Neural cell (in vitro differentiated cells): ENCODE results near the gene PLPPR5. TPM values are rescaled to one million over a fixed set of nuclear protein-coding genes. Genes with fewer than 3 reads are reported as not detected.

Source experiments
- H2AFZ ChIP-seq: fragments of 200-600, 300-800 bp; sonication (generic), shearing (Covaris generic); 2 replicates; pipeline ENCODE4 v1.6.0; 2014; ENCODE audit warnings: low read depth, mild to moderate bottlenecking, antibody characterized with exemption, low read length, moderate library complexity
- H3F3A ChIP-seq: fragments of 200-600 bp; shearing (Covaris generic); 2 replicates; pipeline ENCODE4 v1.6.1; 2016; ENCODE audit warnings: mild to moderate bottlenecking, moderate library complexity, mixed read lengths, antibody characterized with exemption, low read length; ENCODE audit not compliant: insufficient read depth, poor library complexity, severe bottlenecking
- H3K27ac ChIP-seq: fragments of 200-600, 300-800 bp; sonication (generic), shearing (Covaris generic); 2 replicates; pipeline ENCODE4 v1.5.1; 2014; ENCODE audit warnings: mild to moderate bottlenecking, low read length, moderate library complexity
- H3K27me3 ChIP-seq: fragments of 300-800, 200-600 bp; sonication (generic), shearing (Covaris generic); 2 replicates; pipeline ENCODE4 v1.6.0; 2014; ENCODE audit warnings: mild to moderate bottlenecking, low read depth, low read length, moderate library complexity; ENCODE audit not compliant: insufficient read depth
- H3K36me3 ChIP-seq: fragments of 300-800, 200-600 bp; sonication (generic), shearing (Covaris generic); 2 replicates; pipeline ENCODE4 v1.5.1; 2014; ENCODE audit warnings: mild to moderate bottlenecking, antibody characterized with exemption, low read length, moderate library complexity; ENCODE audit not compliant: insufficient read depth
- H3K4me2 ChIP-seq: fragments of 300-800, 200-600 bp; sonication (generic), shearing (Covaris generic); 2 replicates; pipeline ENCODE4 v1.6.0; 2014; ENCODE audit warnings: mild to moderate bottlenecking, low read length
- H3K4me3 ChIP-seq: fragments of 300-800, 200-600 bp; sonication (generic), shearing (Covaris generic); 2 replicates; pipeline ENCODE4 v1.5.1; 2014; ENCODE audit warnings: mild to moderate bottlenecking, low read length, moderate library complexity
- H3K79me2 ChIP-seq: fragments of 200-600 bp; shearing (Covaris generic); replicated peaks from 2 replicates; pipeline ENCODE4 v1.6.0; 2014; ENCODE audit warnings: mild to moderate bottlenecking, low read length, moderate library complexity; ENCODE audit not compliant: insufficient read depth
- H3K9ac ChIP-seq: fragments of 300-800, 200-600 bp; sonication (generic), shearing (Covaris generic); 2 replicates; pipeline ENCODE4 v1.6.1; 2016; ENCODE audit warnings: mild to moderate bottlenecking, low read length, mixed read lengths
- H3K9me2 ChIP-seq: fragments of 200-600 bp; shearing (Covaris generic); 2 replicates; pipeline ENCODE4 v1.6.1; 2016; ENCODE audit warnings: mild to moderate bottlenecking, low read length, mixed read lengths; ENCODE audit not compliant: insufficient read depth
- H3K9me3 ChIP-seq: fragments of 200-600, 300-800 bp; sonication (generic), shearing (Covaris generic); 2 replicates; pipeline ENCODE4 v1.6.1; 2016; ENCODE audit warnings: mild to moderate bottlenecking, mixed run types, low read length, moderate library complexity, mixed read lengths
- H4K20me1 ChIP-seq: fragments of 200-600 bp; shearing (Covaris generic); 2 replicates; pipeline ENCODE4 v1.6.1; 2016; ENCODE audit warnings: mild to moderate bottlenecking, mixed run types; ENCODE audit not compliant: insufficient read depth
- CTCF ChIP-seq: fragments of 450-650 bp; IDR thresholded peaks from 2 replicates; pipeline ENCODE4 v1.5.1; 2014; ENCODE audit warnings: antibody characterized with exemption, mild to moderate bottlenecking, moderate library complexity; ENCODE audit not compliant: poor library complexity, severe bottlenecking
- EP300 ChIP-seq: fragments of 450-650 bp; conservative IDR thresholded peaks from 2 replicates; pipeline ENCODE4 v1.6.1; 2014; ENCODE audit warnings: antibody characterized with exemption, mild to moderate bottlenecking, moderate library complexity; ENCODE audit not compliant: poor library complexity, severe bottlenecking
- EZH2 ChIP-seq: fragments of 200-600, 300-800 bp; shearing (Covaris generic), sonication (generic); IDR thresholded peaks from 2 replicates; pipeline ENCODE4 v1.6.1; 2014; ENCODE audit warnings: antibody characterized with exemption, low read length, borderline replicate concordance, mild to moderate bottlenecking; ENCODE audit not compliant: insufficient read depth, poor library complexity, severe bottlenecking
- MXI1 ChIP-seq: fragments of 450-650 bp; conservative IDR thresholded peaks from 2 replicates; pipeline ENCODE4 v1.6.1; 2014; ENCODE audit warnings: antibody characterized with exemption, mild to moderate bottlenecking; ENCODE audit not compliant: poor library complexity, severe bottlenecking
- POLR2AphosphoS5 ChIP-seq: IDR thresholded peaks from 2 replicates; pipeline ENCODE4 v1.6.1; 2012
- RAD21 ChIP-seq: fragments of 450-650 bp; conservative IDR thresholded peaks from 2 replicates; pipeline ENCODE4 v1.6.1; 2014; ENCODE audit warnings: antibody characterized with exemption, mild to moderate bottlenecking, moderate library complexity
- REST ChIP-seq: IDR thresholded peaks from 2 replicates; pipeline ENCODE4 v1.6.1; 2012; ENCODE audit warnings: borderline replicate concordance
- SMC3 ChIP-seq: fragments of 450-650 bp; conservative IDR thresholded peaks from 2 replicates; pipeline ENCODE4 v1.6.1; 2014; ENCODE audit warnings: antibody characterized with exemption, mild to moderate bottlenecking, moderate library complexity; ENCODE audit not compliant: poor library complexity
- TAF1 ChIP-seq: IDR thresholded peaks from 2 replicates; pipeline ENCODE4 v1.6.1; 2012; ENCODE audit warnings: low read depth
- polyA plus RNA-seq: library from polyadenylated mRNA; depleted of rRNA; stranded (reverse); fragments of >200 nt; gene quantifications from 2 replicates; pipeline ENCODE4 v1.2.3, GENCODE V29; 2014

Gene PLPPR5
- polyA plus RNA-seq, 1 donor from 2014 or later = 21.9 TPM

GRCh38 chr1:98906809-98907208 lies 97.9 kb downstream of the PLPPR5 start:
- Histone ChIP-seq H3K4me3 (no peak overlapping the region), H4K20me1 (no peaks in the 10 kb centered on the region), H3K79me2 (no peaks in the 10 kb centered on the region), H3K9me3 (no peaks in the 10 kb centered on the region), H3K4me2 (no peak overlapping the region), H2AFZ (no peak overlapping the region), H3K9ac (no peak overlapping the region), H3K9me2 (no peaks in the 10 kb centered on the region), H3F3A (no peaks in the 10 kb centered on the region), H3K36me3 (no peaks in the 10 kb centered on the region), H3K27me3 (no peaks in the 10 kb centered on the region), H3K27ac (no peak overlapping the region)
- TF ChIP-seq TAF1 = no peak
- no peak for TF ChIP-seq REST
- TF ChIP-seq EZH2 = no peak
- no peak for TF ChIP-seq POLR2AphosphoS5
- no peak for TF ChIP-seq CTCF
- no peak for TF ChIP-seq RAD21
- TF ChIP-seq MXI1 = no peak
- TF ChIP-seq EP300 = no peak
- TF ChIP-seq SMC3 = no peak

- no peaks in the 10 kb centered on the region for H3K9me2 ChIP-seq
- no peak overlapping the region for H2AFZ ChIP-seq
- H3K9me3 ChIP-seq = no peaks in the 10 kb centered on the region
- H3K79me2 ChIP-seq = no peaks in the 10 kb centered on the region
- TF ChIP-seq TAF1 (no peak), RAD21 (no peak), MXI1 (no peak), CTCF (no peak), EZH2 (no peak), SMC3 (no peak), REST (no peak), POLR2AphosphoS5 (no peak), EP300 (no peak)
- H3K9ac ChIP-seq = no peak overlapping the region
- no peaks in the 10 kb centered on the region for H3K36me3 ChIP-seq
- H3K4me2 ChIP-seq = no peak overlapping the region
- no peak overlapping the region for H3K4me3 ChIP-seq
- no peak overlapping the region for H3K27ac ChIP-seq
- H4K20me1 ChIP-seq = no peaks in the 10 kb centered on the region
- no peaks in the 10 kb centered on the region for H3F3A ChIP-seq
- H3K27me3 ChIP-seq = no peaks in the 10 kb centered on the region
These were observed 98.3 kb downstream of the PLPPR5 start for GRCh38 chr1:98906361-98906760.
